ENCODE data around the gene GALNT13. TPM values are rescaled to one million over a fixed set of nuclear protein-coding genes. Genes with fewer than 3 reads are reported as not detected.

Gene GALNT13
- total RNA-seq: 17.2 and 40.3 TPM in 2 replicates

DNA sequence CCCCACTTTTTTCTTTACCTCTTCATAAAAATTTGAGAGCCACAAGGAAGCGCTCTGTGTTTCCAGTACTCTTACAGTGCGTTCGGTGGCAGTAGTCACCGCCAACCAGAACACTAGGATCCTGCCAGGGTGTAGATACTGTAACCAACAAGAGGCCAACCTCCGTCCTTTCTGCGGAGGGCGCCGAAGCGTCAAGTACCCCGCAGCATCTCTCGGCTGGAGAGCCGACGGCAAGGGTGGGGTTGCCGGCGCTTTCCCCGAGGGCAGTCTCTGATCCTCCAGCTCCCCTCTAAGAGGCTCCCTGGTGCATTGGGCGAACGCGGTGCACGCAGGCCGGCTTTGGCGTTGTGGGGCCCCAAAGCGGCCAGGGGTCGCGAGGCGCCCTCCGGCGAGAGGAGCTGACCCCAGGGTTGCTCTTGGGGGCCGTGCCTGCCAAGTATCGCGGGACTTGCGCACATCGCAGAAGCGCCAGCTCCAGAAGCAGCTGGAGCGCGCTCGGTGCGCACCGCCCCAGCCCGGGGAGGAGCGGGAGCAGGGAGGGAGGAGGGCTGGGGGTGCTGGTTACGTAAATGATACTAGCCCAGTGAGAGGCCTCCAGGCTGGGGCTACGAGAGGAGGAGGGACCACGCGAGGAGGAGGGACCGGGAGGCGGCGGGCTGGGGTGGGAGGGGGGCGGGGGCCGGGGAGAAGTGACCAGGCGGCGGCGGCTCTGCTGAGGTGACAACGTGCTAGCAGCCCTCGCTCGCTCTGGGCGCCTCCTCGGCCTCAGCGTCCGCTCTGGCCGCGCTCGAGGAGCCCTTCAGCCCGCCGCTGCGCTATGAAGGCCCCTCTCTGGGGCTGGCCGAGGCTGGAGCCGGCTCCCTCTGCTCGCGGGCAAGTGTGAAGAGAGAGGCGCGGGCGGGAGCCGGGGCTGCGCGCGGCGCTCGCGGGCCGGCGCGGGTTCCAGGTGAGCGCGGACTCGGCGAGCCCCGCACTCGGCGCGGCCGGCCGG, at the start of gene GALNT13:
GALNT13 (plus strand) TSS at position 692 of the 991 bp plus-strand sequence.

Data from smooth muscle cell of bladder (primary cell).